Kidney (tissue), 14 donors: ENCODE results near the gene LDLRAD4. TPM values are rescaled to one million over a fixed set of nuclear protein-coding genes. Genes with fewer than 3 reads are reported as not detected.

Experiments used
- DNase-seq, 5 donors: peaks; one replicate each; pipeline ENCODE4 v3.0.0-alpha.2; 2013 to 2020
- FAIRE-seq: peaks from 2 replicates; lab custom pipeline; 2012; peaks lifted over from hg19 to GRCh38; lab: Jason Lieb, UNC
- H3K27ac ChIP-seq, 2 donors: one replicate each; pipeline ENCODE4 v1.7.0; 2013; ENCODE audit warnings: low read depth in 2 of 2, low read length in 2 of 2, inconsistent platforms in 1 of 2
- H3K27me3 ChIP-seq: one replicate; pipeline ENCODE4 v1.7.1; 2013; ENCODE audit warnings: low read length, inconsistent platforms; ENCODE audit not compliant: control insufficient read depth, insufficient read depth
- H3K36me3 ChIP-seq, 3 donors: one replicate each; pipeline versions ENCODE4 v1.7.0 to v1.7.1; 2013; ENCODE audit warnings: low read length in 3 of 3, control low read depth in 1 of 3, inconsistent platforms in 1 of 3; ENCODE audit not compliant: insufficient read depth in 3 of 3, control insufficient read depth in 2 of 3
- H3K4me1 ChIP-seq, 3 donors: one replicate each; pipeline versions ENCODE4 v1.7.0 to v1.7.1; 2013; ENCODE audit warnings: low read length in 3 of 3, inconsistent platforms in 1 of 3, low read depth in 1 of 3; ENCODE audit not compliant: control insufficient read depth in 2 of 3, insufficient read depth in 2 of 3
- H3K4me3 ChIP-seq, 3 donors: one replicate each; pipeline versions ENCODE4 v1.7.0 to v1.8.1; 2013; ENCODE audit warnings: low read length in 3 of 3, control low read depth in 1 of 3, inconsistent platforms in 1 of 3
- H3K9ac ChIP-seq, 3 donors: one replicate each; pipeline versions ENCODE4 v1.7.0 to v1.7.1; 2013; ENCODE audit warnings: low read length in 3 of 3, control low read depth in 1 of 3, inconsistent platforms in 1 of 3
- H3K9me3 ChIP-seq, 3 donors: one replicate each; pipeline versions ENCODE4 v1.7.0 to v1.7.1; 2013; ENCODE audit warnings: low read length in 3 of 3, control low read depth in 1 of 3, inconsistent platforms in 1 of 3; ENCODE audit not compliant: control insufficient read depth in 2 of 3, insufficient read depth in 1 of 3
- intact Hi-C: fragments of 100-400 bp; cut with DNase I; formaldehyde crosslinking; loops from one replicate; pipeline ENCODE4 v1.11.1; 2022
- polyA plus RNA-seq: library from polyadenylated mRNA; stranded (reverse); fragments of 350-450 nt; fragmentation: Illumina TruSeq; extraction: RNeasy Lipid Tissue Mini Kit (QIAGEN cat#74804); gene quantifications from one replicate; pipeline ENCODE4 v1.2.3, GENCODE V29; 2014; ENCODE audit warnings: low read depth, low replicate concordance; ENCODE audit not compliant: insufficient read depth
- total RNA-seq: library from RNA; stranded (reverse); fragmentation: NEBNext Ultra II Directional; extraction: Animal tissue kit (Norgen Biotek cat#: 25700); gene quantifications from one replicate; pipeline ENCODE4 v1.2.1, GENCODE V29; 2021
- TF ChIP-seq, protein P1 (sequence below): IDR thresholded peaks from 3 replicates; pipeline ENCODE4 v1.5.1; 2012; ENCODE audit warnings: mild to moderate bottlenecking, moderate library complexity, borderline replicate concordance; ENCODE audit not compliant: insufficient read depth; ENCODE audit errors: extremely low read depth
- donor health status: control.
- donor health status: control.
- donor health status: control.
- donor health status: control.
- donor health status: control.
- donor health status: DM: yes; HTN: yes; CAD: no.
- donor health status: Normal renal cell carcinoma (clear cell type).

Gene LDLRAD4
- total and polyA plus RNA-seq, 2 donors from 2014 or later: 2.3 to 42.3 TPM

DNA sequence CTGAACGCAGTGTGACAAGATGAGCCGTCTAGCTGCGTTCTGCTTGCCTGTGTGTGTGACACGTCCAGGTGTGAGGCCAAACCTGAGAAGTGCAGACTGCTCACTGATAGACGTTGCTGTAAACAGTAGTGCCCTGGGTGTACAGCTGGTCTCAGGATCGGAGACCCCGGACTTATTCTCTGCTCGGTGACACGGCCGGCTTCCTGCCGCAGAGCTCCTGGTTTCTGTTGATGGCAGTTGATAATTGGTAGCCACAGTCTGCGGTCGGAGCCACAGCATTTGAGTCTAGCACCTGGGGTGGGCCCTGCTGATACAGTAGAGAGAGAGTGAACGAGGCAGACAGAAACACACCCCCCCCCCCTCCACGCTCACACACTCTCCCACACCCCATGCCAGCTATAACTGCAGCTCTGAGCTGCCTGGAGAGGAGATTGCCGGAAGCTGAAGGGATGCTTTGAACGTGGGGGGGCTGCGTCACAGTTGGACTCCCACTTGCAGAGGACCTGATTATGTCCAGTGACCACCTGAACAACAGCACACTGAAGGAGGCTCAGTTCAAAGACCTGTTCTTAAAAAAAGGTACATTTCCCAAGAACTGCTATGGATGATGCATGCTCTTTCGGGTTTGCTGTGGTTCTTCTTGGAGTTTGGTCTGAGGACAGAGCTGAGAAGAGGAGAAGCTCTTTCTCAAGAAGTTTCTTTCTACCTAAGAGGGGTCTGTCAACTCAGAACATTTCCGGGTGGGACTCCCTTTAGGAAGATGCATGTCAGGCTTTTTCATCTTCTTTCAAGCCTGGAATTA is 393.8 kb downstream of the LDLRAD4 start:
- DNase-seq: peak in 2 of 5 donors; percentile 26 to 50
- peaks cover 2 to 13% (median 12%) of the 10 kb centered on the region in 3 donors for H3K4me1 ChIP-seq

GRCh38 chr18:13613099-13613498 is 394.5 kb downstream of the LDLRAD4 start:
- no peak overlapping the region for H3K4me3 ChIP-seq
- H3K36me3 ChIP-seq: no peaks in the 10 kb centered on the region
- TF ChIP-seq, protein P1, sequence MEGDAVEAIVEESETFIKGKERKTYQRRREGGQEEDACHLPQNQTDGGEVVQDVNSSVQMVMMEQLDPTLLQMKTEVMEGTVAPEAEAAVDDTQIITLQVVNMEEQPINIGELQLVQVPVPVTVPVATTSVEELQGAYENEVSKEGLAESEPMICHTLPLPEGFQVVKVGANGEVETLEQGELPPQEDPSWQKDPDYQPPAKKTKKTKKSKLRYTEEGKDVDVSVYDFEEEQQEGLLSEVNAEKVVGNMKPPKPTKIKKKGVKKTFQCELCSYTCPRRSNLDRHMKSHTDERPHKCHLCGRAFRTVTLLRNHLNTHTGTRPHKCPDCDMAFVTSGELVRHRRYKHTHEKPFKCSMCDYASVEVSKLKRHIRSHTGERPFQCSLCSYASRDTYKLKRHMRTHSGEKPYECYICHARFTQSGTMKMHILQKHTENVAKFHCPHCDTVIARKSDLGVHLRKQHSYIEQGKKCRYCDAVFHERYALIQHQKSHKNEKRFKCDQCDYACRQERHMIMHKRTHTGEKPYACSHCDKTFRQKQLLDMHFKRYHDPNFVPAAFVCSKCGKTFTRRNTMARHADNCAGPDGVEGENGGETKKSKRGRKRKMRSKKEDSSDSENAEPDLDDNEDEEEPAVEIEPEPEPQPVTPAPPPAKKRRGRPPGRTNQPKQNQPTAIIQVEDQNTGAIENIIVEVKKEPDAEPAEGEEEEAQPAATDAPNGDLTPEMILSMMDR: no peak
- no peaks in the 10 kb centered on the region for H3K9me3 ChIP-seq
- H3K4me1 ChIP-seq: peaks cover 2 to 13% (median 12%) of the 10 kb centered on the region in 3 donors
- H3K27me3 ChIP-seq: no peaks in the 10 kb centered on the region
- intact Hi-C loops: no loop called here
- FAIRE-seq (no peak), DNase-seq (no peak)
- no peak overlapping the region for H3K27ac ChIP-seq
- H3K9ac ChIP-seq: no peak overlapping the region

More for the DNA sequence above, 393.8 kb downstream of the LDLRAD4 start:
- Histone ChIP-seq H3K9me3 (no peaks in the 10 kb centered on the region), H3K9ac (peak overlapping the region in 1 of 3 donors; percentile 62), H3K4me3 (peak overlapping the region in 2 of 3 donors; percentile 36 to 46), H3K27me3 (no peaks in the 10 kb centered on the region), H3K36me3 (no peaks in the 10 kb centered on the region), H3K27ac (peak overlapping the region; percentile 30 to 68)
- no peak for FAIRE-seq
- TF ChIP-seq, protein P1: no peak
- intact Hi-C loops: no loop called here

- Histone ChIP-seq H3K9ac (no peak overlapping the region), H3K4me3 (no peak overlapping the region), H3K9me3 (no peaks in the 10 kb centered on the region), H3K27ac (no peak overlapping the region), H3K36me3 (no peaks in the 10 kb centered on the region), H3K27me3 (no peaks in the 10 kb centered on the region), H3K4me1 (peaks cover 2 to 13% (median 12%) of the 10 kb centered on the region in 3 donors)
- intact Hi-C loops: no loop called here
- DNase-seq (no peak), FAIRE-seq (no peak)
- TF ChIP-seq, protein P1: no peak
Observed at GRCh38 chr18:13613591-13614501, 395.3 kb downstream of the LDLRAD4 start.
